Measurements from ENCODE around the gene NCS1.
A peak's percentile ranks its signal among the peaks of the same experiment; 100 is the strongest.
"Not testable (repeated sequence)": the region's sequence is repeated elsewhere in the genome, so short reads cannot be mapped to it uniquely, and the experiment has no call there.

The NCS1 gene

GRCh38 chr9:130240410-130241197, 68.4 kb downstream of the NCS1 start:
- DNase-seq: peak; percentile 65

GRCh38 chr9:130241198-130241535, 69.0 kb downstream of the NCS1 start:
- no peak for DNase-seq

- DNase-seq: no peak
Observed at GRCh38 chr9:130242270-130243014, 70.2 kb downstream of the NCS1 start.

- peak; percentile 86 for DNase-seq
Observed at GRCh38 chr9:130243015-130243881, 71.0 kb downstream of the NCS1 start.

GRCh38 chr9:130243882-130244170, 71.6 kb downstream of the NCS1 start:
- DNase-seq: no peak

GRCh38 chr9:130244548-130245165, 72.5 kb downstream of the NCS1 start:
- DNase-seq: no peak

- DNase-seq: no peak
Observed at GRCh38 chr9:130245474-130245873, 73.3 kb downstream of the NCS1 start.

GRCh38 chr9:130246126-130246525, 73.9 kb downstream of the NCS1 start:
- DNase-seq: no peak

GRCh38 chr9:130254747-130255630, 82.8 kb downstream of the NCS1 start:
- no peak for DNase-seq

- DNase-seq: no peak
Observed at GRCh38 chr9:130255631-130256134, 83.5 kb downstream of the NCS1 start.

- no peak for DNase-seq
Observed at GRCh38 chr9:130256644-130257043, 84.4 kb downstream of the NCS1 start.

GRCh38 chr9:130258137-130258536, 85.9 kb downstream of the NCS1 start:
- not testable (repeated sequence) for DNase-seq

GRCh38 chr9:130259044-130259443, 86.8 kb downstream of the NCS1 start:
- DNase-seq: no peak

- DNase-seq: no peak
Observed at GRCh38 chr9:130260816-130261765, 88.9 kb downstream of the NCS1 start.

GRCh38 chr9:130262061-130262745, 90.0 kb downstream of the NCS1 start:
- DNase-seq: no peak

GRCh38 chr9:130262771-130263170, 90.6 kb downstream of the NCS1 start:
- DNase-seq: no peak

GRCh38 chr9:130263601-130264413, 91.6 kb downstream of the NCS1 start:
- DNase-seq: no peak

- DNase-seq: no peak
Observed at GRCh38 chr9:130264414-130265350, 92.5 kb downstream of the NCS1 start.
